GM21737 (cell line): ENCODE data around the gene SLC19A2.
A peak's percentile ranks its signal among the peaks of the same experiment; 100 is the strongest.
"Not testable (repeated sequence)": the region's sequence is repeated elsewhere in the genome, so short reads cannot be mapped to it uniquely, and the experiment has no call there.

Experiments
- ATAC-seq: cut with Tn5 transposase; IDR thresholded peaks from one replicate; pipeline ENCODE4 v1.9.1; 2021; ENCODE audit warnings: mild to moderate bottlenecking, moderate library complexity; ENCODE audit not compliant: unreplicated experiment

SLC19A2 gene, protein sequence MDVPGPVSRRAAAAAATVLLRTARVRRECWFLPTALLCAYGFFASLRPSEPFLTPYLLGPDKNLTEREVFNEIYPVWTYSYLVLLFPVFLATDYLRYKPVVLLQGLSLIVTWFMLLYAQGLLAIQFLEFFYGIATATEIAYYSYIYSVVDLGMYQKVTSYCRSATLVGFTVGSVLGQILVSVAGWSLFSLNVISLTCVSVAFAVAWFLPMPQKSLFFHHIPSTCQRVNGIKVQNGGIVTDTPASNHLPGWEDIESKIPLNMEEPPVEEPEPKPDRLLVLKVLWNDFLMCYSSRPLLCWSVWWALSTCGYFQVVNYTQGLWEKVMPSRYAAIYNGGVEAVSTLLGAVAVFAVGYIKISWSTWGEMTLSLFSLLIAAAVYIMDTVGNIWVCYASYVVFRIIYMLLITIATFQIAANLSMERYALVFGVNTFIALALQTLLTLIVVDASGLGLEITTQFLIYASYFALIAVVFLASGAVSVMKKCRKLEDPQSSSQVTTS

DNA sequence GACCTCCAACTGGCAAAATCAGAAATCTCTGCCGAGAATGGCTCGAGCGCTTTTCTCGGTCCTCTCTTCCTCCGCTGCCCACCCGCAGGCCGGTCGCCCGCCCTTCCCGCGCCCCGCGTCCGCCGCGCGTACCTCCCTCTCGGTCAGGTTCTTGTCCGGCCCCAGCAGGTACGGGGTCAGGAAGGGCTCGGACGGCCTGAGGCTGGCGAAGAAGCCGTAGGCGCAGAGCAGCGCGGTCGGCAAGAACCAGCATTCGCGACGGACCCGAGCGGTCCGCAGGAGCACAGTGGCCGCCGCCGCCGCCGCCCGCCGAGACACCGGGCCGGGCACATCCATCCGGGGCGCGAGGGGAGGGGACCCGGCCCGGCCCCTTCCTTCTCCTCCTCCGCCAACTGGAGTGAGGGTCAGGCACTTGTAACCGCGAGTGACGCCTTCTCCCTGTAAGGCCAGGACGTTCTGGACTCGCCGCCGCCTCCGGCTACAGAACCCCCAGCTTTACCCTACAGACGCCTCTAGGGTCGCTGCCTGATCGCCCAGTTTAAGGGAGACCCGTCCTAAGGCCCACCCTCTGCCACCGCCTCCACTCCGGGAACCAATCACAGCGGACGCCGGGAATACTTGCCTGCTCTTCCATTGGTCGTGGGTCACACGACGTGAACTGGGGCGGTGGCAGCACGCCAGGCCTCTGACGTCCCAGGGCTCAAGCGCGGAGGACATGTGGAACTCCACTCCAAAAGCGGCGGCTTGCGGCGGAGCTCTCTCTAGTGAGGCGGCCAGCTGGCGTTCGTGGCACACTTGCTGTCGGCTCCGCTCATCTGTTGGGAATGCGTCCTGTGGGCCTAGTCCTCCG, at the start of gene SLC19A2:
TSS of gene SLC19A2 (minus strand) at position 514 of the 850 bp plus-strand sequence. CDS start at position 336, 178 bp downstream.
- ATAC-seq, result peak; percentile 99

DNA sequence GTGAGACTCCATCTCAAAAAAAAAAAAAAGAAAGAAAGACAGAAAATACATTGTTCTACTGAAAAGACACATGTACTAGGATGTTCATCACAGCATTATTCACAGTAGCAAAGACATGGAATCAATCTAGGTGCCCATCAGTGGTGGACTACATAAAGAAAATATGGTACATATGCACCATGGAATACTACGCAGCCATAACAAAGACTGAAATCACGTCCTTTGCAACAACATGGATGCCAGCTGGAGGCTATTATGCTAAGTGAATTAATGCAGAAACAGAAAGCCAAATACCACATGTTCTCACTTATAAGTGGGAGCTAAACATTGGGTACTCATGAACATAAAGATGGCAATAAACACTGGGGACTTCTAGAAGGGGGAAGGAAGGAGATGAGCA, 48.9 kb upstream of the SLC19A2 start:
- no peak for ATAC-seq

DNA sequence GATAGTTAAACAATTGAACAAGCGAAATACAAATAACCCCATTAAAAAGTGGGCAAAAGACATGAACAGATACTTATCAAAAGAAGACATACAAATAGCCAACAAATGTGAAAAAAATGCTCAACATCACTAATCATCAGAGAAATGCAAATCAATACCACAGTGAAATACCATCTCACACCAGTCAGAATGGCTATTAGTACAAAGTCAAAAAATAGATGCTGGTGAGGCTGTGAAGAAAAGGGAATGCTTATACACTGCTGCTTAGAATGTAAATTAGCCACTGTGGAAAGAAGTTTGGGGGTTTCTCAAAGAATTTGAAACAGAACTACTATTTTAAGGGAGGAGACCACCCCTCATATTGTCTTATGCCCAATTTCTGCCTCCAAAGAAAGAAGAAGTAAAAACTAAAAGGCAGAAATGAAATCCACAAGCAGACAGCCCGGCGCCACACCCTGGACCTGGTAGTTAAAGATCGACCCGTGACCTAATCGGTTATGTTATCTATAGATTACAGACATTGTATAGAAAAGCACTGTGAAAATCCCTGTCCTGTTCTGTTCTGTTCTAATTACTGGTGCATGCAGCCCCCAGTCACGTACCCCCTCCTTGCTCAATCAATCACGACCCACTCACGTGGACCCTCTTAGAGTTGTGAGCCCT, 47.9 kb upstream of the SLC19A2 start:
- ATAC-seq, result not testable (repeated sequence)

DNA sequence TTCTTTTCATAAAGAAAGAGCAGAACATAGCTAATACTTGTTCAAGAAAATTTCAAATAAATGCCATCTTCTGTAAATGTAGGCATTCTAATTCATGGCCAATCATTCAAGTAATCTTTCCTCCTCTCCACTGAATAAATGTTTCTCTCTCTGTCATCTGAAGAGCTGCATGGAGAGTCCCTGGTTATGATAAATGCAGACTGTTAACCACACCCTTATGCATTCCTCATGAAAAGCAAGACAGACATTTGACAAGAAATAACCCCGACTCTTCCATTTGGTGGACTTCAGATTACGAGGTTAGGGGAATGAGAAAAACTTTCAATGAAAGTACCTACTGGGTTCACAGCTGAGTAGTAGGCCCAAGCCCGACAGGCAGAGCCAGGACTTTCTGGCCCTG, 44.7 kb upstream of the SLC19A2 start:
- no peak for ATAC-seq

DNA sequence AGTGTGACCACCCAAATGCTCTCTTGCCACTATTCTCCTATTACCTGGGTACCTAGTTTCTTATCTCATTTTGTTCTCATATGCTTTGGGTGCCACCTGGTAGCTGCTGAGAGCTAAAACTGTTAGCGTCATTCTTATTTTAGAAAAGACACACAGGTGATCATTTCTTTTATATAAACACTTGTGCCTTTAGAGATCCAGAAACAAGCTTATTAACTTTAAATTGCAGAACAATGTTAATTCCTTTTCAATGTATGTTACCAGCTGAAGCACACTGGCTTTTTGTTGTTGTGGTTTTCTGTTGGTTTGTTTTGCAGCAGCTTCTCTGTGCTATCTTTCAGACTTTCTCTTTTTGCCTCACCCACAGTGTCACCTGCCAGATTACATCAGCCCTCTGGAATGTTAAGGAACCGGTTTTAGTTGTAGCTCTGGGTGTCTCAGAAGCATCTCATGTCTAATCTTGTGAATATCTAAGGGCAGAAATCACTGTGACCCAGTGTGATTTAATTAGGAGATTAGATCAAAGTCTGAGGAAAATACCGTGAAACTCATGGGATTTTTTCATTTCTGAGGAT, 43.4 kb upstream of the SLC19A2 start:
- no peak for ATAC-seq

DNA sequence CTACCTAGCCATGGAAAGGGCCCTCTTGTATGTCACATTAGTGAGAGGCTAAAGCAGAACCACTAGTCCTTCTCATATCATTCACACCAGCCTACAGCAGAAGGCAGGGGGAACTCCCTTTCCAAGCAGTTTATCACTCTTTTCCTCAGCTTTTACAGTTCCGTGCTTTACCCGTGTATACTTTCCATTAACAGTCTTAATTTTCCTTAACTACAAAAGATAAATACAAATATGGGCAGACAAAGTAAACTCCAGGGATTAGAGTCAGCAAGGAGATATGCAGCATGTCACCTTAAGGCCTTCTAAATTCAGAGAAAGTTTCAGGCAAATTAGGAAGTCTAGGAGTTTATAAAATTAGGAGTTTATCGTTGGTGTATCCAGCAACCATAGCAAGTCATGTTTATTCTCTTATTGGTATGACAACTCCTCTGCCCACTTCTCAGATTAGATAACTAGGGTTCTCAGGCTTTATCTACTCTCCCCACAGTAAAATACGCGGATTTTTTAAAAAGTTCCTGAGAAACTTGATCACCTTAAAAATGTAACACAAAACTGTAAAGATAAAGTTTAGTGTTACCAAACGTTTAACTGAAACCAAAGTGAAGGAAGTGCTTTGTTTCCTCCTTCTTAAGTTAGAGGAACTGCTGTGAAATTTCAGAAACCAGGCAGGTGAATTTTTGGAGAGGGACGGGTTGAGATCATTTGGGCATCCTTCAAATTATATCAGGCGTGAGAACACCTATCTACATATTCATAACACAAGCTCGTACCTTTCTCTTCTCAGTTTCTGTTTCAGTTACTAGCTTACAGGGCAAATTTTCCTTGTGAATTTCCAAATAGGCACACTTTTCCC, 42.7 kb upstream of the SLC19A2 start:
- ATAC-seq, result no peak

DNA sequence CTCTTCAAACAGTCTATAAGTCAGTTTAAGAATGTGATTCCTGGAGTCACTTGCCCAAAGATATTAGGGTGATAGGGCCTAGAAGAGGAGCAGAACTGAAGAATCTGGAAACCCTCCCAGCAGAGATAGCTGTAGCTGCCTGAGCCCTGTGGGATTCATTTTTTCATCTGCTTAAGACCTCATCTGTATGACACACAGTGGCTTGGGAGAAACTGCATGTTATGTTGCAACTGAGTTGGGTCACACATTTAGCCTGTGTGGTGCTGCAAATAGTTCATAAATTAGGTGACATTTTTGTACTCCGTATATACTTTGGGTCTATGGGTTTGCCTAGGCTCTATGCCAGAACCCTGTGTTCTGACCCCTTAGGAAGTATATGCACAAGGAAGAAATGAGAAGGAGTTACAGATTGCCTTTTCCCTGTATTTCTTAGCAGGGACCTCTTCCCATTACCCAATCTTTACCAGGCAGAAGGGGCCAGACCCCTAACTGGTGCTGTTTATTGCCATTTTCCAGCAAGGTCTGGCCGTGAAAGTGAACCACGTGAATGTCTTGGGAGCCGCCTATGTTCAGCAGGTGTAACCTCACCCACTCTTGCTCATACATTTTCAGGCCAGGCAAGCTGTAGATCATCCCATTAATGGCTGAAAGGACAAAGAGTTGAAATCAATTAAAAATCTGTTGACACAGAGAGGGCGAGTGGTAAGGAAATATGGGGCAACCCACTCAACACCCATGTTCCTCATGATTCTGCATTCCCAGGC, 41.9 kb upstream of the SLC19A2 start:
- no peak for ATAC-seq

DNA sequence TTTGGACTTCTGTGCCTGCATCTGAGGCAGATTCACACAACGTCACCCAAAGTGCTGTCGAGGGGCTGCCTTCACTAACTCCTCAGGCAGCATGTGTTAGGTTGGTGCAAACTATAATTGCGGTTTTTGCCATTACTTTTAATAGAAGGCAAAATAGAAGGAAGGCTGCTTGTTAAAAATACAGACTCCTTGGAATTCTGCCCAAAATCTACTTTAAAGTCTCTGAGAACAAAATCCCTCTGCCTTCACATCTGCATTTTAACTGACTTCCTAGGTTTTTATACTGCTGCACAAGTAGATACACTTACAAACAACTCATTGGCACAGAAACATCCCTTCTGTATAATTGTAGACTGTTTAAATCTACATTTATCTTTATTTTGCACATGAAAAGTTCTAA, 41.3 kb upstream of the SLC19A2 start:
- ATAC-seq, result no peak

DNA sequence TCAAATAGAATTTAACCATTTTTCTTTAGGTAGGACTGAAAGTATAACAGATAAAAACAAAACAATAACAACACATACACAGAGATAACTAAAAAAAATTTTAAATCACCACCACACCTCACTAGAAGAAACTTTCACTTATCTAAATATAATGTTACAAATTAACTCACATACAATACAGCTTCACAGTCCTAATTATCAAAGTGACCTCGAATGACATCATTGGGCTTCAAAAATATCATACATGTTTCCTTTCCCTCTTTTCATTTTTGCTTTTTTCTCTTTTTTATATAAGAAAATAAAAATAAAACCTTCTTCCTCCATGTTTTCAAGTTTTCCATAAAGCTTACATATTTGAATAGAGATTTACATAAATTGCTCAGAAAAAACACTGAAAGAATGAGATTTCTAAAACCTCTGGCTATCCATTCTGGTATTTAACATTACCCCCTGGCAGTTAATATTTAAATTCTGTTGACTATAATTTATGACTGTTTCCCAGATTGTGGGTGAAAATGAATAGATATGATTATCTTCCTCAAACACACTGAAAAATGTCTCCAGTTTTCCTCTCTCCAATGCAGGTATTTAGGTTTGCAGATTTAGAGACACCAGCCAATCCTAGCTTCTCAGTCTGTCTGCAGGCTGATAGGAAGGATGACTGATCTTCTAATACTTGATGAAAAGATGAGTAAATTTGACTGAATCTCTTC, 40.5 kb upstream of the SLC19A2 start:
- no peak for ATAC-seq

DNA sequence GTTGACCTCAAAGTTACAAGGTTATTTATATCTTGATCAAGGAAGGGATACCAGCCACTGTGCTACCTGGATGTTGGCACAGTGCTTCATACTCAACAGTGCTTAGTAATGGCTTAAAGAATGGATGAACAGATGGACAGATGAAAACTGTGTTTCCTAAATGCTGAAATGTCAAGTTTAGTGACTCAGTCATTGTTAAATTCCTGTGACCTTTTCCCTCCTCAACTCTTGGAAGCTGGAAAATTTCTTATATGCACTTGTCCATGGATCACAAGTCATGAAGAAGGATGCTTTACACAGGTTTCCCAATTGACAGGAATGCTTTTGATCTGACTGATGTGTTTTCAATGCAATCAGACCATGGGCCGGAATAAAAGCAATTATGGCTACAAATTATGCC, 39.6 kb upstream of the SLC19A2 start:
- ATAC-seq, result no peak

DNA sequence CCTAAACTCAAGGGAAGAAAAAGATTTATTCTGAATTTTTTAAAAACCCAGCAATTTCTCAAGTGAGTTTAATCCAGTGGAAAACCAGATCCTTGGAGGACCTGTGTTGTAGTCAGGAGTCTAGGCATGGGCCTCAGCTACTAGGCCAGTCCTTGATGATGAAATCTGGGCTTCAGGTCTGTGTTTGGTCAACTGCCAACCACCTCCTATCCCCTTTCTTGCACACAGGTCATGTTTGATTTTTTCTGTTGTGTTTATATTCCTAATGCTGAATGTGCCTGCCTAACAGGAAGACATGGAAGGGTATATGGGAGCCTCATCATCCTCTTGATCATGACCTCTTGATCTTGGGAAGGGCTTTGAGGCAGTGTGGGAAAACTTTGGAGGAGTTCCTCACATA, 38.2 kb upstream of the SLC19A2 start:
- no peak for ATAC-seq

DNA sequence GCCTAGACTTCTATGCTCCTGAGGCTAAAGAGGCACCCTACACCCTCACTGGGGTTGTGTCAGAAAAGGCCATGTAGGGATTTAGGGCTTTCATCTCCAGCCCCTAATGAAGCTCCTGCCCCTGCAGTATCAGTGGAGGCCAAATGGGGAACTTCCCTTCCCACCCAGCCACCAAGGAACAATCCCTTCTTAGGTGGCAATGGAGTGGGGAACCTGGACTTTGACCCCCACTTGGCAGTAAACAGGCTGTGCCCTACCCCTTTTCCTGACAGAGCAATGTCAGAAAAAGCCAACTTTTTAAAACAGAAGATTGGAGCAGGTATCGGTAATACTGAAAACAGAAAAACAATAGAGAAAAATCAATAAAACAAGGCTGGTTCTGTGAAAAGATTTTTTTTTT, 35.5 kb upstream of the SLC19A2 start:
- no peak for ATAC-seq

DNA sequence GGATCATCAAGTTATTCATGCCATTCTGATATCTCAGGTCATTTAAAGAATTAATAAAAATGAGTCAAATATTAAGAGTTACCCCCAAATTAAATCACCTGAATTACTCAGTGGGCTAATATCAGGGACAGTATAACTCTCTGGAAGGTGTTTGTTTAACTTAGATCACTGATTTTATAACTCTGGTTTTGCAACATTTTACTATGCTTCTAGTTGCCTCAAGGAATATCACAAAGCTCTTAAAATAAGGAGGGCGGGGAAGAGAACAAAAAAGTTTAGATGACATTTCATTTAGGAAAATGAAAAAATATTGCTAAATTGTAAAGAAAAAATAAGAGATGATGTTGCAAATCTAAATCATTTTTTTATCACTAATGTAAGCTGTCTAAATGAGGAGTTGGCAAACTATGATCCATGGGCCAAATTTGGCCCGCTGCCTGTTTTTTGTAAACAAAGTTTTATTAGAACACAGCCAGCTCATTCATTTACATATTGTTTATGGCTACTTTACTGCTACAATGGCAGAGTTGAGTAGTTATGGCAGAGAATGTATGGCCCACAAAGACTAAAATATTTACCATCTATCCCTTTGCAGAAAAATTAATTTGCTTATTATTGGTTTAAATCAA, 31.9 kb upstream of the SLC19A2 start:
- no peak for ATAC-seq

DNA sequence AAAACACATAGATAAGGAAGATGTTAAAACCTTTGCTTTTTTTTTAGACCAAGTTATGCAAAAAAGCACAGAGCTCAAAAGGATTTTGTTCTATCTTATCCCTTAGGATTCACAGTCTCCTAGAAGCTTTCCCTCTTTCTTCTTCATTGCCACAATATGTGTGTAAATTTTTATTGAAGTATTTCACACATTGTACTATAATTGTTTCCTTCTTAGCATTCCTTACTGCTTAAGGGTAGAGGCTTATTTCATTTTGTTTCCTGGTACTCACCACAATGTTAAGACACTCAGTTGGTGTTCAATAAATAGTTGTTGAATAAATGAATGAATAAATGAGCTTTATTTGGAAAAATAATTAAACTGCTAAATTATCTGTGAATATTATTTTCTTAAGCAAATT, 29.9 kb upstream of the SLC19A2 start:
- no peak for ATAC-seq

DNA sequence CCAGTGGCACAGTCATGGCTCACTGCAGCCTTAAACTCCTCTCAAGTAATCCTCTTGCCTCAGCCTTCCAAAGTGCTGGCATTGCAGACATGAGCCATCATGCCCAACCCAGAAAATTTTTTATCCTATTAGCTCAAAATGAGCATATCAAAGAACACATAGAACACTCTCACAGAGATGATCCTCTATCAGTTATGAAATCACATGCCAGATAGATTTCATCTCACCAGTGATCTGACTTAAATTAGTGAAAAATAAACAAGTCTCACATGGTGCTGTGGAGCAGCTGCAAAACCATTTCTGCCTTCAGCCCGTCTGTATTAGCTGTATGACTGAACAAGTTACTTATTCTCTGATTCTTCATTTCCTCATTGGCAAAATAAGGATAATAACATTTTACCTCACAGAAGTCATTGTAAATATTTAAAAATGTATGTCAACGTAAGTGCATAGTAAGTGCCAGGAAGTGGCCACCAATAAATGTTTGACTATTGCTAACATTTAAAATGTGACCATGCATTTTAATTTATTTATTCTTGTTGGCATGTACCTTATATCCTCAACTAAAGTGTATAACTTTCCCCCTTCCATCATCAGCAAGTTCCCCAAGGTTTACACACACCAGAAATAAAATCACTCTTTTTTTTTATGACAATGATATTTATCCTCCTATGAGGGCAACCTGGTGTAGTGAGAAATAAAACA, 29.0 kb upstream of the SLC19A2 start:
- no peak for ATAC-seq

DNA sequence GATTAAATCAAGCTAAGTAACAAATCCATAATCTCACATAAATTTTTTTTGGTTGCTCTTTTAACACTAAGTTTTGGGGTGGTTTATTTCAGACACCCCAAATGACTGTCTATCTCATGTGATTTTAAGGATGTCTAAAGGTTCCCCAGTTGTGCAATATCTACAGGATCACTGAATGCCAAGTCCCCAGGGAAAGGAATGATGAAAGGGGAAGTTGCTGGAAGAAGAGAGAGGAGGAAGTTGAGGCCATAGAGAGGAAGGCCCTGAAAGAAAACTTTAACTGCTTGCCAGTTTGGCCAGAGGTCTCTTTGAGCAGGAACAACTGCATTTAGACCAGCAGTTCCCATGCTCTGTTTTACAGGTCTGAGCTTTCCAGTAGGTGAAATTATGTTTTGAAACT, 27.5 kb upstream of the SLC19A2 start:
- ATAC-seq, result no peak

DNA sequence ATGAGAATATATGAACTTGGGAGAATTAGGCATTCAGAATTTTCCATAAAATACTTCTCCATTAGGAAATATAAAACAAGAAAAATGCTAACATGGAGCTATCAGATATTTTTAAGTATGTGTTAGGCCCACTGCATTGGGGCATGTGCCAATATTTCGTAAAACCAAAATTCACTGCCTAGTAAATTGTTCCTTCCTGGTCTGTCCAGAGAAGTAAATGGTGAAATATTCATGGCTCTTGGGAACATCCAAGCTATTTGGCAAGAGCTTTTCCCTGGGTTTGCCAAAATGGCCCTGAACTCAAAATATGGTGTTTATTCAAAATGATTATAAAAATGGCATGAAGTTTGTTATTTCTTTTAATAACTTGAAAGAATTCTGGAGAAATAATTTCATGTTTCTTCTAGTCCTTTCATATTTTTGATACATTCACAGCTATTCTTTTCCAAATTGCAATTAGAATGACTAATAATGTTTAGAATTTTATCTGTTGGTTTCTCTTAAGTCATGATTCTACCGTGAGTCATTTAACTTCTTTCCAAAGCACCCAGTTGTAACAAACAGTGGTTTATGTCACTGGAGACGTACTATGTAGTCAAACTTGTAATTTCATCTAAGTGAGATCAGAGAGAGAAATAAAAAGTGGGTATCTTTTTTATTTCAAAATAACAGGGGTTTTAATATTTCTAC, 25.7 kb upstream of the SLC19A2 start:
- ATAC-seq, result no peak
